Measurements from ENCODE around the gene TINAGL1. TPM values are rescaled to one million over a fixed set of nuclear protein-coding genes. Genes with fewer than 3 reads are reported as not detected.

TINAGL1 gene
- total and polyA plus RNA-seq, 2 of the 13 experiments (the other 11 are each of a cell fraction or from before 2014, with no cell fraction given): 24.7 to 76.8 TPM

DNA sequence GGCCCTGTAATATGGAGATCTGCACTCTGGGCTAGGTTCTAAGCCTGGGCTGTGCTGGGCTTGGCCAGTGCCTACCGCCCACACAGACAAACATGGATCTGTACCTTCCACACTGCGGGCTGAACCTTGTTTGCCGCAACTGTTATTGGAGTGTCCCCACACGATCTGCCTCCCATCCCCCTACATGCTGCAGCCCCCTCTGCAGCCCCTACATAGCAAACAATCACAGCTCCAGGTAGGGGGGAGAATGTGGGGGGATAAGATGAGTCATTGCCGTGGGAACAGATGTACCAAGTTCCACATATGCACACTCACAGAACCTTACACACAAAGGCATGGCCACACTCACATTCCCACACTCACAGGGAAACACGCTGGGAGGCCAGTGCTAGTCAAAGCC, 39.1 kb downstream of the TINAGL1 start (continued):
- TF ChIP-seq ZNF878 (CRISPR knock-in tag; IDR thresholded peaks at IDR 0.05) (no peak), ZNF142 (CRISPR knock-in tag; IDR thresholded peaks at IDR 0.05) (no peak), ZNF33B (CRISPR knock-in tag; IDR thresholded peaks at IDR 0.05) (no peak)

GRCh38 chr1:31615939-31616338, 39.6 kb downstream of the TINAGL1 start:
- in situ Hi-C loops (cut with HindIII; ENCODE audit: extremely low pct_ligation_motif_present, low pct_unique_long_range_greater_than_20kb): no loop called here
- POLR2A ChIA-PET: no interaction called here
- no peaks in the 10 kb centered on the region for H3K36me3 ChIP-seq (replicated peaks in 1 of 2; ENCODE audit: control insufficient read depth in 1 of 2, insufficient read depth in 2 of 2, low read length in 2 of 2)
- 16% methylated on average over 2 of the region's 2 CpGs for WGBS (ENCODE audit: low lambda C conversion rate)
- H3K4me3 ChIP-seq (replicated peaks in 1 of 3; ENCODE audit: insufficient read depth in 1 of 3, low read depth in 2 of 3, low read length in 3 of 3): no peak overlapping the region
- H3K9ac ChIP-seq (ENCODE audit: insufficient read depth, low read depth, low read length): no peak overlapping the region
- no peak for DNase-seq (ENCODE audit: low spot score)
- FAIRE-seq: no peak
- H3K27ac ChIP-seq (ENCODE audit: extremely low read length, insufficient read depth, low read length): no peak overlapping the region
- CTCF ChIA-PET (ENCODE audit: low intra/inter-chr PET ratio, low total read pairs): no interaction called here
- ATAC-seq: no peak
- H3K4me1 ChIP-seq (ENCODE audit: insufficient read depth, low read length): peaks cover 9% of the 10 kb centered on the region; the same call in 1 of the 2 replicates
- intact Hi-C loops (cut with micrococcal nuclease; ENCODE audit: unreplicated experiment): no loop called here
- no TSS peak for BruUV-seq (replicated peaks)
- H4K20me1 ChIP-seq (ENCODE audit: insufficient read depth, low read length): no peaks in the 10 kb centered on the region
- H3K9me3 ChIP-seq (ENCODE audit: low read length): no peaks in the 10 kb centered on the region
- H3K79me2 ChIP-seq (ENCODE audit: insufficient read depth, low read length): no peaks in the 10 kb centered on the region
- peaks cover 7 to 45% of the 10 kb centered on the region in 2 experiments for H3K27me3 ChIP-seq (ENCODE audit: control insufficient read depth in 1 of 2, insufficient read depth in 2 of 2, low read length in 2 of 2)
- H3K4me2 ChIP-seq (ENCODE audit: low read depth, low read length): no peak overlapping the region
- H2AFZ ChIP-seq (ENCODE audit: low read length): no peak overlapping the region
- TF ChIP-seq TOPORS (CRISPR knock-in tag; IDR thresholded peaks at IDR 0.05) (no peak), ZNF564 (CRISPR knock-in tag; IDR thresholded peaks at IDR 0.05) (no peak), ZNF30 (CRISPR knock-in tag; IDR thresholded peaks at IDR 0.05) (no peak), BCL6 (CRISPR knock-in tag; IDR thresholded peaks at IDR 0.05) (no peak), ZBTB1 (CRISPR knock-in tag; IDR thresholded peaks at IDR 0.05; ENCODE audit: borderline replicate concordance) (no peak)
- TF ChIP-seq, protein P1, sequence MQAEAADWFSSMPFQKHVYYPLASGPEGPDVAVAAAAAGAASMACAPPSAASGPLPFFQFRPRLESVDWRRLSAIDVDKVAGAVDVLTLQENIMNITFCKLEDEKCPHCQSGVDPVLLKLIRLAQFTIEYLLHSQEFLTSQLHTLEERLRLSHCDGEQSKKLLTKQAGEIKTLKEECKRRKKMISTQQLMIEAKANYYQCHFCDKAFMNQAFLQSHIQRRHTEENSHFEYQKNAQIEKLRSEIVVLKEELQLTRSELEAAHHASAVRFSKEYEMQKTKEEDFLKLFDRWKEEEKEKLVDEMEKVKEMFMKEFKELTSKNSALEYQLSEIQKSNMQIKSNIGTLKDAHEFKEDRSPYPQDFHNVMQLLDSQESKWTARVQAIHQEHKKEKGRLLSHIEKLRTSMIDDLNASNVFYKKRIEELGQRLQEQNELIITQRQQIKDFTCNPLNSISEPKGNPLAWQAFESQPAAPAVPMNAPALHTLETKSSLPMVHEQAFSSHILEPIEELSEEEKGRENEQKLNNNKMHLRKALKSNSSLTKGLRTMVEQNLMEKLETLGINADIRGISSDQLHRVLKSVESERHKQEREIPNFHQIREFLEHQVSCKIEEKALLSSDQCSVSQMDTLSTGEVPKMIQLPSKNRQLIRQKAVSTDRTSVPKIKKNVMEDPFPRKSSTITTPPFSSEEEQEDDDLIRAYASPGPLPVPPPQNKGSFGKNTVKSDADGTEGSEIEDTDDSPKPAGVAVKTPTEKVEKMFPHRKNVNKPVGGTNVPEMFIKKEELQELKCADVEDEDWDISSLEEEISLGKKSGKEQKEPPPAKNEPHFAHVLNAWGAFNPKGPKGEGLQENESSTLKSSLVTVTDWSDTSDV (CRISPR knock-in tag; IDR thresholded peaks at IDR 0.05): no peak
- TF ChIP-seq, protein P2, sequence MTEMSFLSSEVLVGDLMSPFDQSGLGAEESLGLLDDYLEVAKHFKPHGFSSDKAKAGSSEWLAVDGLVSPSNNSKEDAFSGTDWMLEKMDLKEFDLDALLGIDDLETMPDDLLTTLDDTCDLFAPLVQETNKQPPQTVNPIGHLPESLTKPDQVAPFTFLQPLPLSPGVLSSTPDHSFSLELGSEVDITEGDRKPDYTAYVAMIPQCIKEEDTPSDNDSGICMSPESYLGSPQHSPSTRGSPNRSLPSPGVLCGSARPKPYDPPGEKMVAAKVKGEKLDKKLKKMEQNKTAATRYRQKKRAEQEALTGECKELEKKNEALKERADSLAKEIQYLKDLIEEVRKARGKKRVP (CRISPR knock-in tag; IDR thresholded peaks at IDR 0.05): no peak

All from HepG2 (cell line).